H1 (cell line): ENCODE measurements around the gene MAVS. TPM values are rescaled to one million over a fixed set of nuclear protein-coding genes. Genes with fewer than 3 reads are reported as not detected.

Source experiments
- CTCF ChIA-PET: fragments of 300-600 bp; sonication (Branson Sonifier 250); formaldehyde crosslinking; loops from one replicate; lab custom pipeline; 2021; ENCODE audit not compliant: partially characterized antibody; lab: Charles Lee
- POLR2A ChIA-PET: fragments of 300-600 bp; sonication (Branson Sonifier 250); formaldehyde crosslinking; loops from one replicate; lab custom pipeline; 2021; ENCODE audit warnings: inconsistent platforms; ENCODE audit not compliant: partially characterized antibody; lab: Charles Lee
- DNase-seq, 2 experiments: peaks; one replicate each; pipeline versions ENCODE4 v3.0.0 to v3.0.0-alpha.2; 2010 to 2022; ENCODE audit warnings: low spot score in 2 of 2, low read depth in 1 of 2, mixed read lengths in 1 of 2
- FAIRE-seq: peaks from 2 replicates; lab custom pipeline; 2011; peaks lifted over from hg19 to GRCh38; lab: Jason Lieb, UNC
- H2AFZ ChIP-seq: 2 replicates; pipeline ENCODE4 v1.8.1; 2012; ENCODE audit warnings: low read length, inconsistent platforms
- H2AK5ac ChIP-seq: 2 replicates; pipeline ENCODE4 v1.6.1; 2013; ENCODE audit warnings: low read depth, low read length
- H2BK120ac ChIP-seq: replicated peaks from 2 replicates; pipeline ENCODE3; 2013; ENCODE audit warnings: low read depth, low read length, inconsistent platforms
- H2BK12ac ChIP-seq: 2 replicates; pipeline ENCODE4 v1.6.1; 2013; ENCODE audit warnings: low read depth, low read length
- H2BK15ac ChIP-seq: 2 replicates; pipeline ENCODE4 v1.6.1; 2013; ENCODE audit warnings: low read length
- H2BK20ac ChIP-seq: 2 replicates; pipeline ENCODE4 v1.6.1; 2013; ENCODE audit warnings: low read length
- H2BK5ac ChIP-seq: 2 replicates; pipeline ENCODE4 v1.6.1; 2013; ENCODE audit warnings: low read depth, low read length
- H3K14ac ChIP-seq: 2 replicates; pipeline ENCODE4 v1.6.1; 2013; ENCODE audit warnings: inconsistent platforms; ENCODE audit not compliant: insufficient read length
- H3K18ac ChIP-seq: 2 replicates; pipeline ENCODE4 v1.6.1; 2013; ENCODE audit warnings: low read length; ENCODE audit errors: extremely low read depth
- H3K23ac ChIP-seq: 2 replicates; pipeline ENCODE4 v1.6.1; 2013; ENCODE audit warnings: inconsistent platforms; ENCODE audit not compliant: insufficient read length
- H3K23me2 ChIP-seq: 2 replicates; pipeline ENCODE4 v1.6.1; 2013; ENCODE audit warnings: low read depth, low read length
- H3K27ac ChIP-seq: 2 replicates; pipeline ENCODE4 v1.6.1; 2011; ENCODE audit warnings: low read depth, low read length, inconsistent platforms
- H3K27me3 ChIP-seq, 4 experiments: replicated peaks in 1 of 4; 1 replicate in 1 of 4; 2 replicates in 3 of 4; pipeline versions ENCODE4 v1.6.1 to v1.8.1; 2011 to 2013; ENCODE audit warnings: low read length in 3 of 4, mild to moderate bottlenecking in 3 of 4, inconsistent platforms in 2 of 4, mixed read lengths in 2 of 4, moderate library complexity in 1 of 4; ENCODE audit not compliant: control insufficient read depth in 3 of 4, insufficient read depth in 3 of 4; ENCODE audit errors: extremely low read depth in 1 of 4
- H3K36me3 ChIP-seq, 4 experiments: 2 replicates each; pipeline versions ENCODE4 v1.6.1 to v1.8.1; 2011 to 2013; ENCODE audit warnings: mild to moderate bottlenecking in 4 of 4, low read length in 3 of 4, moderate library complexity in 2 of 4, control low read depth in 1 of 4, inconsistent platforms in 1 of 4; ENCODE audit not compliant: insufficient read depth in 4 of 4, control insufficient read depth in 2 of 4
- H3K4ac ChIP-seq: replicated peaks from 2 replicates; pipeline ENCODE3; 2013; ENCODE audit warnings: low read length, low read depth, mixed read lengths, inconsistent platforms; ENCODE audit not compliant: insufficient read length
- H3K4me1 ChIP-seq, 4 experiments: replicated peaks in 1 of 4; 1 replicate in 1 of 4; 2 replicates in 3 of 4; pipeline versions ENCODE4 v1.6.1 to v1.8.1; 2011 to 2013; ENCODE audit warnings: low read length in 3 of 4, inconsistent platforms in 2 of 4, mixed read lengths in 1 of 4; ENCODE audit not compliant: insufficient read depth in 4 of 4, control insufficient read depth in 3 of 4
- H3K4me2 ChIP-seq, 2 experiments: 2 replicates each; pipeline versions ENCODE4 v1.6.1 to v1.8.1; 2011 to 2013; ENCODE audit warnings: low read depth in 2 of 2, low read length in 2 of 2, control low read depth in 1 of 2, inconsistent platforms in 1 of 2, mild to moderate bottlenecking in 1 of 2; ENCODE audit not compliant: insufficient read depth in 1 of 2
- H3K4me3 ChIP-seq, 4 experiments: fragments of 200-600, 300-600 bp in 1 of 4; sonication (generic), shearing (Covaris generic), sonication (Bioruptor Twin) in 1 of 4; 2 replicates each; pipeline versions ENCODE4 v1.5.1 to v1.8.1; 2011 to 2016; ENCODE audit warnings: low read length in 4 of 4, low read depth in 3 of 4, control low read depth in 2 of 4, inconsistent platforms in 2 of 4, mild to moderate bottlenecking in 2 of 4, mixed read lengths in 1 of 4, moderate library complexity in 1 of 4; ENCODE audit not compliant: insufficient read depth in 2 of 4; ENCODE audit errors: extremely low read depth in 1 of 4
- H3K56ac ChIP-seq: replicated peaks from 2 replicates; pipeline ENCODE3; 2013; ENCODE audit warnings: low read depth, mild to moderate bottlenecking, mixed read lengths, low read length, inconsistent platforms; ENCODE audit not compliant: insufficient read length
- H3K79me1 ChIP-seq: 2 replicates; pipeline ENCODE4 v1.6.1; 2013; ENCODE audit warnings: low read depth, low read length, control low read depth
- H3K79me2 ChIP-seq, 2 experiments: 2 replicates each; pipeline versions ENCODE4 v1.6.1 to v1.8.1; 2012 to 2013; ENCODE audit warnings: low read length in 2 of 2, mild to moderate bottlenecking in 2 of 2, inconsistent platforms in 1 of 2; ENCODE audit not compliant: insufficient read depth in 2 of 2, control insufficient read depth in 1 of 2
- H3K9ac ChIP-seq, 4 experiments: replicated peaks in 1 of 4; 1 replicate in 1 of 4; 2 replicates in 3 of 4; pipeline versions ENCODE4 v1.6.1 to v1.8.1; 2011 to 2013; ENCODE audit warnings: low read depth in 3 of 4, low read length in 3 of 4, control low read depth in 2 of 4, mild to moderate bottlenecking in 2 of 4, moderate library complexity in 2 of 4, inconsistent platforms in 1 of 4; ENCODE audit errors: extremely low read depth in 1 of 4
- H3K9me3 ChIP-seq, 2 experiments: 2 replicates each; pipeline versions ENCODE4 v1.6.1 to v1.8.1; 2012 to 2013; ENCODE audit warnings: mild to moderate bottlenecking in 2 of 2, moderate library complexity in 2 of 2, control low read depth in 1 of 2, inconsistent platforms in 1 of 2, low read depth in 1 of 2, low read length in 1 of 2, mixed read lengths in 1 of 2; ENCODE audit not compliant: insufficient read depth in 2 of 2
- H4K20me1 ChIP-seq, 2 experiments: replicated peaks in 1 of 2; 2 replicates each; pipeline versions ENCODE3 to v1.8.1; 2011 to 2013; ENCODE audit warnings: inconsistent platforms in 2 of 2, low read length in 2 of 2, mild to moderate bottlenecking in 1 of 2; ENCODE audit not compliant: insufficient read depth in 2 of 2, control insufficient read depth in 1 of 2
- H4K5ac ChIP-seq: 2 replicates; pipeline ENCODE4 v1.6.1; 2013; ENCODE audit warnings: low read length, low read depth, mixed read lengths, inconsistent platforms; ENCODE audit not compliant: insufficient read length
- H4K8ac ChIP-seq: 2 replicates; pipeline ENCODE4 v1.8.0; 2013; ENCODE audit warnings: mild to moderate bottlenecking, moderate library complexity, low read length, inconsistent platforms; ENCODE audit not compliant: insufficient read depth; ENCODE audit errors: extremely low read depth
- H4K91ac ChIP-seq: replicated peaks from 2 replicates; pipeline ENCODE3; 2013; ENCODE audit warnings: low read length, mixed read lengths, inconsistent platforms; ENCODE audit not compliant: insufficient read length
- GTF2F1 ChIP-seq: IDR thresholded peaks from 2 replicates; pipeline ENCODE4 v1.6.1; 2012; ENCODE audit warnings: low read depth, low read length, improper control_type of control experiment, borderline replicate concordance
- KDM4A ChIP-seq: IDR thresholded peaks from one replicate; pipeline ENCODE4 v1.7.1; 2012; ENCODE audit warnings: low read depth, mild to moderate bottlenecking, moderate library complexity, low read length, inconsistent platforms; ENCODE audit not compliant: severe bottlenecking
- MAFK ChIP-seq: IDR thresholded peaks from 2 replicates; pipeline ENCODE4 v1.6.1; 2012; ENCODE audit warnings: low read depth, mild to moderate bottlenecking, improper control_type of control experiment, low read length
- NRF1 ChIP-seq: IDR thresholded peaks from 2 replicates; pipeline ENCODE4 v1.6.1; 2011; ENCODE audit warnings: mild to moderate bottlenecking, low read depth, low read length, improper control_type of control experiment
- RBBP5 ChIP-seq: IDR thresholded peaks from 2 replicates; pipeline ENCODE4 v1.7.1; 2012; ENCODE audit warnings: low read depth, mild to moderate bottlenecking, inconsistent platforms, low read length, moderate library complexity, borderline replicate concordance
- RNF2 ChIP-seq: fragments of 200-900, 300-1000 bp; sonication (generic); IDR thresholded peaks from 2 replicates; pipeline ENCODE4 v1.7.1; 2016; ENCODE audit warnings: borderline replicate concordance, low read depth, mild to moderate bottlenecking, antibody characterized with exemption, low read length; ENCODE audit not compliant: poor library complexity, severe bottlenecking; ENCODE audit errors: missing control alignments
- SIN3A ChIP-seq, 2 experiments: IDR thresholded peaks in 1 of 2; conservative IDR thresholded peaks in 1 of 2; 2 replicates each; pipeline ENCODE4 v1.6.1; 2011 to 2012; ENCODE audit warnings: low read length in 2 of 2, improper control_type of control experiment in 1 of 2, low read depth in 1 of 2, mild to moderate bottlenecking in 1 of 2
- TBP ChIP-seq: IDR thresholded peaks from 2 replicates; pipeline ENCODE4 v1.6.1; 2011; ENCODE audit warnings: low read depth, low read length, improper control_type of control experiment
- TCF12 ChIP-seq: IDR thresholded peaks from 2 replicates; pipeline ENCODE4 v1.6.1; 2011; ENCODE audit warnings: low read depth, mild to moderate bottlenecking, low read length
- WGBS, 2 experiments: shearing (Covaris generic) in 1 of 2; methylation state at CpG; one replicate each; pipeline versions ENCODE4 v1.1.6 to v1.1.7; 2013 to 2015; ENCODE audit warnings: low lambda C conversion rate in 2 of 2, mixed read lengths in 2 of 2, inconsistent platforms in 1 of 2, low coverage in 1 of 2, missing lambda C conversion rate in 1 of 2; ENCODE audit not compliant: insufficient replicate concordance in 2 of 2, insufficient coverage in 1 of 2, insufficient read length in 1 of 2; ENCODE audit errors: extremely low coverage in 1 of 2, missing lambda C conversion rate in 1 of 2; 5-methylcytosine and 5-hydroxymethylcytosine counted together
- polyA plus RNA-seq, 7 experiments: library from polyadenylated mRNA; depleted of rRNA in 3 of 7; stranded (reverse) in 5 of 7; unstranded in 2 of 7; fragments of >200 nt in 5 of 7; fragments of 200-250 nt in 2 of 7; gene quantifications; 1 replicate in 5 of 7; 2 replicates in 1 of 7; 4 replicates in 1 of 7; pipeline versions ENCODE4 v1.2.1 to v1.2.3, GENCODE V29; 2011 to 2013; ENCODE audit warnings: missing spikeins in 2 of 7, mixed read lengths in 2 of 7
- total RNA-seq: library from RNA; stranded (reverse); fragmentation: NEBNext Ultra II Directional; extraction: Animal tissue kit (Norgen Biotek cat#: 25700); gene quantifications from 2 replicates; pipeline ENCODE4 v1.2.1, GENCODE V29; 2021
- TF ChIP-seq, protein P1 (sequence below): IDR thresholded peaks from 2 replicates; pipeline ENCODE4 v1.6.1; 2011; ENCODE audit warnings: low read depth, mild to moderate bottlenecking, low read length; ENCODE audit not compliant: insufficient read depth
- TF ChIP-seq, protein P2 (sequence below): IDR thresholded peaks from 2 replicates; pipeline ENCODE4 v1.6.1; 2011; ENCODE audit warnings: low read length, improper control_type of control experiment

The MAVS gene
- total and polyA plus RNA-seq, 2 of the 8 experiments (the other 6 are each of a cell fraction or from before 2014, with no cell fraction given), result 9.9 to 24.3 TPM

GRCh38 chr20:3801846-3802245 is 44.8 kb upstream of the MAVS start:
- 95% methylated on average over 13 of the region's 13 CpGs; no CpG with 5 or more reads in 1 of the 2 experiments for WGBS, 2 experiments

More at GRCh38 chr20:3801846-3802245, 44.8 kb upstream of the MAVS start:
- H3K23me2 ChIP-seq, result peaks cover 4% of the 10 kb centered on the region; the same call in 1 of the 2 replicates
- H2BK12ac ChIP-seq, result no peak overlapping the region
- H3K4ac ChIP-seq, result no peak overlapping the region
- H3K23ac ChIP-seq, result no peak overlapping the region
- H3K27ac ChIP-seq, result no peak overlapping the region
- no peak overlapping the region for H3K4me3 ChIP-seq
- FAIRE-seq (no peak), DNase-seq (no peak)
- no peaks in the 10 kb centered on the region for H3K27me3 ChIP-seq
- peaks cover 6 to 32% (median 27%) of the 10 kb centered on the region in 4 experiments for H3K4me1 ChIP-seq
- peaks cover 4 to 35% (median 30%) of the 10 kb centered on the region in 4 experiments for H3K36me3 ChIP-seq
- TF ChIP-seq NRF1 (no peak), SIN3A (conservative IDR thresholded peaks at IDR 0.05 in 1 of 2, IDR thresholded peaks at IDR 0.05 in 1 of 2; ENCODE audit: low read depth in 1 of 2, low read length in 2 of 2) (no peak), KDM4A (no peak), RNF2 (no peak), GTF2F1 (no peak), MAFK (no peak), TBP (no peak), RBBP5 (no peak), TCF12 (no peak)
- TF ChIP-seq, protein P1, sequence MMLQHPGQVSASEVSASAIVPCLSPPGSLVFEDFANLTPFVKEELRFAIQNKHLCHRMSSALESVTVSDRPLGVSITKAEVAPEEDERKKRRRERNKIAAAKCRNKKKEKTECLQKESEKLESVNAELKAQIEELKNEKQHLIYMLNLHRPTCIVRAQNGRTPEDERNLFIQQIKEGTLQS, result no peak
- TF ChIP-seq, protein P2, sequence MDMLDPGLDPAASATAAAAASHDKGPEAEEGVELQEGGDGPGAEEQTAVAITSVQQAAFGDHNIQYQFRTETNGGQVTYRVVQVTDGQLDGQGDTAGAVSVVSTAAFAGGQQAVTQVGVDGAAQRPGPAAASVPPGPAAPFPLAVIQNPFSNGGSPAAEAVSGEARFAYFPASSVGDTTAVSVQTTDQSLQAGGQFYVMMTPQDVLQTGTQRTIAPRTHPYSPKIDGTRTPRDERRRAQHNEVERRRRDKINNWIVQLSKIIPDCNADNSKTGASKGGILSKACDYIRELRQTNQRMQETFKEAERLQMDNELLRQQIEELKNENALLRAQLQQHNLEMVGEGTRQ, result no peak
- H3K9me3 ChIP-seq, result no peaks in the 10 kb centered on the region
- H3K4me2 ChIP-seq, result no peak overlapping the region
- CTCF ChIA-PET, result interaction anchor here (0.9 to 3.7 kb wide), 2 partner anchors 15 to 220 kb away, joined by 3 to 29 read pairs; partner anchors contain the start of gene CENPB
- no peak overlapping the region for H4K91ac ChIP-seq
- peaks cover 3% of the 10 kb centered on the region in 2 experiments for H4K20me1 ChIP-seq
- H2BK120ac ChIP-seq, result no peak overlapping the region
- no peak overlapping the region for H4K8ac ChIP-seq
- no peaks in the 10 kb centered on the region; a peak in 1 of 4 replicates for H3K79me2 ChIP-seq
- no peak overlapping the region for H4K5ac ChIP-seq
- no peak overlapping the region for H2AK5ac ChIP-seq
- POLR2A ChIA-PET, result interaction anchor here (1.1 kb wide), 1 partner anchor 21 kb away, joined by 3 read pairs; no protein-coding TSS in a partner anchor
- H2BK20ac ChIP-seq, result no peak overlapping the region
- H2BK15ac ChIP-seq, result no peak overlapping the region
- no peak overlapping the region for H3K56ac ChIP-seq
- H3K18ac ChIP-seq, result no peak overlapping the region
- no peak overlapping the region for H2BK5ac ChIP-seq
- no peak overlapping the region for H2AFZ ChIP-seq
- H3K79me1 ChIP-seq, result no peaks in the 10 kb centered on the region; the same call in 1 of the 2 replicates
- no peak overlapping the region for H3K14ac ChIP-seq
- H3K9ac ChIP-seq, result no peak overlapping the region
